GM23248 (cell line): Measurements from ENCODE around the gene INTS11.

Source experiments
- EZH2 ChIP-seq: fragments of 200-600 bp; sonication (generic); IDR thresholded peaks from 2 replicates; pipeline ENCODE4 v1.6.1; 2018; ENCODE audit warnings: antibody characterized with exemption, mild to moderate bottlenecking; ENCODE audit not compliant: insufficient read depth, poor library complexity, severe bottlenecking
- EZH2phosphoT487 ChIP-seq: fragments of 200-600 bp; sonication (generic); IDR thresholded peaks from 2 replicates; pipeline ENCODE4 v1.6.1; 2018; ENCODE audit warnings: antibody characterized with exemption, moderate library complexity, mild to moderate bottlenecking, low read depth; ENCODE audit not compliant: insufficient read depth

- TF ChIP-seq EZH2phosphoT487, result no peak
- TF ChIP-seq EZH2, result no peak
Observed at GRCh38 chr1:1352786-1353388, 28.4 kb upstream of the INTS11 start.
